Endothelial cell of umbilical vein (primary cell): ENCODE data around the gene FOXF1.

Experiments used
- EZH2 ChIP-seq: IDR thresholded peaks from 2 replicates; pipeline ENCODE4 v1.6.1; 2012; ENCODE audit warnings: borderline replicate concordance, low read depth, mild to moderate bottlenecking, moderate library complexity, low read length, inconsistent platforms; ENCODE audit not compliant: severe bottlenecking
- POLR2A ChIP-seq: IDR thresholded peaks from 2 replicates; pipeline ENCODE4 v1.6.1; 2012; ENCODE audit warnings: low read depth, mild to moderate bottlenecking, control low read depth, low read length
- TF ChIP-seq, protein P1 (sequence below): IDR thresholded peaks from 2 replicates; pipeline ENCODE4 v1.6.1; 2011; ENCODE audit not compliant: insufficient read depth, insufficient read length
- TF ChIP-seq, protein P2 (sequence below), 2 donors: IDR thresholded peaks; 1 replicate in 1 of 2; 2 replicates in 1 of 2; pipeline ENCODE4 v1.5.1; 2011; ENCODE audit warnings: low read length in 2 of 2, mild to moderate bottlenecking in 2 of 2, moderate library complexity in 2 of 2, control low read depth in 1 of 2, inconsistent platforms in 1 of 2, low read depth in 1 of 2; ENCODE audit not compliant: insufficient read depth in 1 of 2; ENCODE audit errors: extremely low read depth in 1 of 2

DNA sequence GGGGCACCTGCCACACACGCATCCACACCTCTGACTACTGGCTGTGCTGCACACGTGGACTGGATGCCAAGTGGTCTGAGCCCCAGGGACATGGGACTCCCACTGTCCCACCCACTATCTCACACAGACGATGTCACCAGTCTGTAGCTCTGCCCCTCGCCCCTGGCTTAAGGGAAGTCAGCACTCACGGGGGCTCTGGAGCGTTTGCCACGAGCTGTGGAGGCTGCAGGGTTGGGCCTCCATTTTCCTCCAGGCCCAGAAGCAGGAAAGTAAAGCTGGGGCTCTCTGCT, 22.1 kb downstream of the FOXF1 start:
- no peak for TF ChIP-seq POLR2A
- TF ChIP-seq, protein P1, sequence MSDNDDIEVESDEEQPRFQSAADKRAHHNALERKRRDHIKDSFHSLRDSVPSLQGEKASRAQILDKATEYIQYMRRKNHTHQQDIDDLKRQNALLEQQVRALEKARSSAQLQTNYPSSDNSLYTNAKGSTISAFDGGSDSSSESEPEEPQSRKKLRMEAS, result no peak
- TF ChIP-seq, protein P2, sequence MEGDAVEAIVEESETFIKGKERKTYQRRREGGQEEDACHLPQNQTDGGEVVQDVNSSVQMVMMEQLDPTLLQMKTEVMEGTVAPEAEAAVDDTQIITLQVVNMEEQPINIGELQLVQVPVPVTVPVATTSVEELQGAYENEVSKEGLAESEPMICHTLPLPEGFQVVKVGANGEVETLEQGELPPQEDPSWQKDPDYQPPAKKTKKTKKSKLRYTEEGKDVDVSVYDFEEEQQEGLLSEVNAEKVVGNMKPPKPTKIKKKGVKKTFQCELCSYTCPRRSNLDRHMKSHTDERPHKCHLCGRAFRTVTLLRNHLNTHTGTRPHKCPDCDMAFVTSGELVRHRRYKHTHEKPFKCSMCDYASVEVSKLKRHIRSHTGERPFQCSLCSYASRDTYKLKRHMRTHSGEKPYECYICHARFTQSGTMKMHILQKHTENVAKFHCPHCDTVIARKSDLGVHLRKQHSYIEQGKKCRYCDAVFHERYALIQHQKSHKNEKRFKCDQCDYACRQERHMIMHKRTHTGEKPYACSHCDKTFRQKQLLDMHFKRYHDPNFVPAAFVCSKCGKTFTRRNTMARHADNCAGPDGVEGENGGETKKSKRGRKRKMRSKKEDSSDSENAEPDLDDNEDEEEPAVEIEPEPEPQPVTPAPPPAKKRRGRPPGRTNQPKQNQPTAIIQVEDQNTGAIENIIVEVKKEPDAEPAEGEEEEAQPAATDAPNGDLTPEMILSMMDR (IDR thresholded peaks at IDR 0.05; ENCODE audit: extremely low read depth in 1 of 2, insufficient read depth in 1 of 2, low read depth in 1 of 2, low read length in 2 of 2), result no peak
- TF ChIP-seq EZH2, result no peak
